Vagina (tissue), 2 donors: ENCODE data around the gene RTRAF.

Experiments
- POLR2A ChIP-seq, 2 donors: fragments of 450-650 bp; IDR thresholded peaks; one replicate each; pipeline ENCODE4 v1.6.1; 2017; ENCODE audit warnings: antibody characterized with exemption in 2 of 2, mild to moderate bottlenecking in 2 of 2, moderate library complexity in 2 of 2
- TF ChIP-seq, protein P1 (sequence below), 3 experiments: fragments of 450-650 bp in 2 of 3; fragments of 200-600 bp in 1 of 3; sonication (generic) in 1 of 3; IDR thresholded peaks; one replicate each; pipeline ENCODE4 v1.5.1; 2017 to 2019; ENCODE audit warnings: antibody characterized with exemption in 3 of 3, mild to moderate bottlenecking in 2 of 3, moderate library complexity in 2 of 3

DNA sequence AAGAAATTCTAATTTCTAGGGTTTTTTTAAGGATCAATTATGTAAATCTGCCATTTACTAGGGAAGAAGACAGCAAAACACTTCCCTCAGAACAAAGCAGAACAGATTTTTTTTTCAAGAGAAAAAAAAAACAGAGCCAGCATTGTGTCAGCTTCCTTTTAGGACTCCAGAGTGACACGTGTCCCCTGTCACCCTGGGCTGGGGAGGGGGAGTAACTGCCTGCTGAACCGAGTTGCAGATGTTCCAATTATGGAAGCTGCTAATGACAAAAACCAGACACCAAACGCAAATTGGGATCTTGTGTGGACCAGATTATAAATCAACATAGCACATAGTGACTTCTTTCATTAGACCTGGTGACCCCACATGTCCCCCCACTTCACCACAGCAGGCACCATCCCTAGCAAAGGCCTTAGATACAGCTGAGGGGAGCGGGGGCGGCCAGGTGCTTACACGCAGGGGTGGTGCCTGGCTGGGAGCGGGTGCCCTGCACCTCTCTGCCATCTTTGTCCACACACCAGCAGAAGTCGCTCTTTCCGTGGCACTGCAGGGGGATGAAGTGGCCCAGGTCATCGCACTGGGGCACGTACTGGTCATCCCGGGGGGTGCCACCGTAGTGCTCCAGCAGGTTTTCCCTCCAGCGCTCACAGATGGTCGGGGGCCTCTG lies 25.4 kb downstream of the RTRAF start:
- TF ChIP-seq, protein P1, sequence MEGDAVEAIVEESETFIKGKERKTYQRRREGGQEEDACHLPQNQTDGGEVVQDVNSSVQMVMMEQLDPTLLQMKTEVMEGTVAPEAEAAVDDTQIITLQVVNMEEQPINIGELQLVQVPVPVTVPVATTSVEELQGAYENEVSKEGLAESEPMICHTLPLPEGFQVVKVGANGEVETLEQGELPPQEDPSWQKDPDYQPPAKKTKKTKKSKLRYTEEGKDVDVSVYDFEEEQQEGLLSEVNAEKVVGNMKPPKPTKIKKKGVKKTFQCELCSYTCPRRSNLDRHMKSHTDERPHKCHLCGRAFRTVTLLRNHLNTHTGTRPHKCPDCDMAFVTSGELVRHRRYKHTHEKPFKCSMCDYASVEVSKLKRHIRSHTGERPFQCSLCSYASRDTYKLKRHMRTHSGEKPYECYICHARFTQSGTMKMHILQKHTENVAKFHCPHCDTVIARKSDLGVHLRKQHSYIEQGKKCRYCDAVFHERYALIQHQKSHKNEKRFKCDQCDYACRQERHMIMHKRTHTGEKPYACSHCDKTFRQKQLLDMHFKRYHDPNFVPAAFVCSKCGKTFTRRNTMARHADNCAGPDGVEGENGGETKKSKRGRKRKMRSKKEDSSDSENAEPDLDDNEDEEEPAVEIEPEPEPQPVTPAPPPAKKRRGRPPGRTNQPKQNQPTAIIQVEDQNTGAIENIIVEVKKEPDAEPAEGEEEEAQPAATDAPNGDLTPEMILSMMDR (IDR thresholded peaks at IDR 0.05) = no peak
- TF ChIP-seq POLR2A (IDR thresholded peaks at IDR 0.05) = no peak
